Activated B cell treated with CpG ODN at 0.5 μM for 24 hours (primary cell): ENCODE data around the gene SOX18. TPM values are rescaled to one million over a fixed set of nuclear protein-coding genes. Genes with fewer than 3 reads are reported as not detected.

Source experiments
- ATAC-seq: fragments of 200-7000 bp; cut with Tn5 transposase; one replicate; pipeline ENCODE4 v1.10.0; 2021; ENCODE audit warnings: low read depth, mild to moderate bottlenecking, moderate library complexity
- CTCF ChIA-PET: fragments of 350-600 bp; sonication (Branson Sonifier 250); formaldehyde crosslinking; loops from one replicate; lab custom pipeline; 2021; ENCODE audit warnings: antibody characterized with exemption; lab: Charles Lee
- POLR2A ChIA-PET: fragments of 350-600 bp; sonication (Branson Sonifier 250); formaldehyde crosslinking; loops from one replicate; lab custom pipeline; 2021; ENCODE audit warnings: antibody characterized with exemption; lab: Charles Lee
- DNase-seq: peaks from one replicate; pipeline ENCODE4 v3.0.0; 2022
- H3K27ac Mint-ChIP-seq: one replicate; pipeline ENCODE4 v1.8.0; 2020; ENCODE audit warnings: mixed read lengths
- H3K27me3 Mint-ChIP-seq: one replicate; pipeline ENCODE4 v1.8.0; 2021; ENCODE audit warnings: mixed read lengths
- H3K36me3 Mint-ChIP-seq: one replicate; pipeline ENCODE4 v1.8.0; 2021; ENCODE audit warnings: low read depth, mixed read lengths
- H3K4me1 Mint-ChIP-seq: one replicate; pipeline ENCODE4 v1.8.0; 2021; ENCODE audit warnings: mixed read lengths
- H3K4me3 Mint-ChIP-seq: one replicate; pipeline ENCODE4 v1.8.0; 2020; ENCODE audit warnings: mild to moderate bottlenecking, mixed read lengths
- H3K9me3 Mint-ChIP-seq: one replicate; pipeline ENCODE4 v1.8.0; 2020; ENCODE audit warnings: mixed read lengths
- intact Hi-C: fragments of 100-400 bp; cut with micrococcal nuclease; formaldehyde crosslinking; loops from one replicate; pipeline ENCODE4 v1.15.1; 2024
- total RNA-seq: library from RNA; stranded (reverse); gene quantifications from 2 replicates; pipeline ENCODE4 v1.2.3, GENCODE V29; 2022
- TF ChIP-seq, protein P1 (sequence below): fragments of 200-600 bp; IDR thresholded peaks from one replicate; pipeline ENCODE4 v1.8.0; 2022; ENCODE audit warnings: antibody characterized with exemption, mild to moderate bottlenecking

SOX18 gene
- total RNA-seq, 1 donor from 2014 or later = not detected

DNA sequence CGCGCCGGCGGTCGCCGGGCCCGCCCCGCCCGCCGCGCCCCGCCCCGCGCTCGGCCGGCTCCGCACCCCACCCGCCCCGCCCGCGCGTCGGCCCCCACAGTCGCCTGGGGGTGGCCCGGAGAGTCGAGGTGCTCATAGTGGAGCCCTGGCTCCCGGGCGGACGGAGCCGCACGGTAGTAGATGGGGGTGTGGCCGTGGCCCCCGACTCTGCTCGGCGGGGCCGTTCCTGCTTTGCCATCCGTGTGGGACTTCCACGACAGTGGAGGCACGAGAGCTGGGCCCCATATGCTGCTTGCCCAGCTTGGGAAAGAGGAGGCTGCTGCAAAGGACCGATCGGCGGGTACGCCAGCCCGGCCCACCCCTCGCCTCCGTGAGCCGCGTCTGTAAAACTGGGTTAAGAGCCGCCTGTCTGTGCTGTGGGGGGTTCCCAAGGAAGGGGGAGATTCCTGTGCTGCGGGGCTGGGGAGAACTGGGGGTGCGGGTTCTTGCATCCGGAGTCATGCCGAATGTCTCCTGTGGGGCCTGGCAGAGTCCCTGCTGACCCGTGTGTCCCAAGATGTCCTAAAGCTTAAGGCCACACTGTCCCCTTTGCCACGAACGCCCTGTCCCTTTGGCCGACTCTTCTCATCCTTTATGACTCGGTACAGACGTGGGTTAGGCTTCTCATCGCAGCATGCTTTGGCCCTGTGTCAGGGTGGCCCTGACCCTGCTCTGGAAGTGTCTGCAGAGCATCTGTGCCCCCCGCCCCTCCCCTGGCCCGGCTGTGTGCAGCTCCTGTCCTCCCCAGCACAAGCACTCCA, 30.8 kb upstream of the SOX18 start, which contains the start of gene OPRL1:
TSS of gene OPRL1 (plus strand) at position 70 of the 800 bp plus-strand sequence. CDS start 12,639 bp downstream, outside the sequence.
- intact Hi-C loops = no loop called here
- ATAC-seq = peak; percentile 0
- H3K4me3 Mint-ChIP-seq = peak within 1 kb of the TSS; percentile 87
- peaks cover 68% of the 10 kb centered on the region for H3K4me1 Mint-ChIP-seq
- ChIA-PET POLR2A (interaction anchor here (0.7 to 8.1 kb wide), 17 partner anchors 13 to 559 kb away, joined by 3 to 77 read pairs (median 6); partner anchors contain the start of genes NPBWR2, PPDPF, PRPF6 and SAMD10), CTCF (interaction anchor here (0.8 to 7.5 kb wide), 3 partner anchors 22 to 107 kb away, joined by 3 to 80 read pairs (median 5); no protein-coding TSS in a partner anchor)
- H3K9me3 Mint-ChIP-seq = no peaks in the 10 kb centered on the region
- TF ChIP-seq, protein P1, sequence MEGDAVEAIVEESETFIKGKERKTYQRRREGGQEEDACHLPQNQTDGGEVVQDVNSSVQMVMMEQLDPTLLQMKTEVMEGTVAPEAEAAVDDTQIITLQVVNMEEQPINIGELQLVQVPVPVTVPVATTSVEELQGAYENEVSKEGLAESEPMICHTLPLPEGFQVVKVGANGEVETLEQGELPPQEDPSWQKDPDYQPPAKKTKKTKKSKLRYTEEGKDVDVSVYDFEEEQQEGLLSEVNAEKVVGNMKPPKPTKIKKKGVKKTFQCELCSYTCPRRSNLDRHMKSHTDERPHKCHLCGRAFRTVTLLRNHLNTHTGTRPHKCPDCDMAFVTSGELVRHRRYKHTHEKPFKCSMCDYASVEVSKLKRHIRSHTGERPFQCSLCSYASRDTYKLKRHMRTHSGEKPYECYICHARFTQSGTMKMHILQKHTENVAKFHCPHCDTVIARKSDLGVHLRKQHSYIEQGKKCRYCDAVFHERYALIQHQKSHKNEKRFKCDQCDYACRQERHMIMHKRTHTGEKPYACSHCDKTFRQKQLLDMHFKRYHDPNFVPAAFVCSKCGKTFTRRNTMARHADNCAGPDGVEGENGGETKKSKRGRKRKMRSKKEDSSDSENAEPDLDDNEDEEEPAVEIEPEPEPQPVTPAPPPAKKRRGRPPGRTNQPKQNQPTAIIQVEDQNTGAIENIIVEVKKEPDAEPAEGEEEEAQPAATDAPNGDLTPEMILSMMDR = no peak
- peaks cover 13% of the 10 kb centered on the region for H3K36me3 Mint-ChIP-seq
- no peak for DNase-seq
- peaks cover 4% of the 10 kb centered on the region for H3K27me3 Mint-ChIP-seq
- H3K27ac Mint-ChIP-seq = peak within 1 kb of the TSS; percentile 89

DNA sequence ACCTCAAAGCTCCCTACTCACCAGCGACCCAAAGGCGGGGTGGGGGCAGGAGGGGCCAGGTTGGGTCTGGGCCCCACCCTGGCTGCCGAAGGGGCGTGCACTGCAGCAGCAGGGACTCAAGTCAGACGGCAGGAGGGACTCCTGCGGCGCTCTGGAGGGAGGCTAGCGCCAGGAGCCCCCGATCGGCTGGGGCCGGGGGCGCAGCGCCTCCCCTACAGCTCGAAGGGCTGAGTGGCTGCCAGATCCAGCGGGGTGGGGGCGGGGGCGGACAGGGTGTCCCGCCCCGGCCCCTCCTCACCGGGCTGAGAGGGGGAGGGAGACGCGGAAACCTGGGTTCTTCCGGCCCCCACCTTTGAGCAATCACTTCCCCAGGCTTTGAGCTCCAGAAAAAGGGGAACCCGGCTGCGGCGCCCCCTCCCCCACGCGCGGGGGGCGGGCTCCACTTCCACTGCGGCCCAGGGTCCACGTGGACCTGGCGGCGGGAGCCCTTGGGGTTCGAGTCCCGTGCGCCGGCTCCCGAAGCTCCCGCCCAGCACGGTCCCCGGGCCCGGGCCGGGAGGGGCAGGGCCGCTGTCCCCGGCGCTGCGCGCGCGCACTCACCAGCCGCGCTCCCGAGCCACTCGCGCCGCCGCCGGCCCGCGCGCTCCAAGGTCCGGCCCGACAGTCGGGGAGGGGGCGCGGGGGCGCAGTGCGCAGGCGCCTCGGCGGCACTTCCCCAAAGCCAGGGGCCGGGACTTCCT, 30.0 kb upstream of the SOX18 start, which contains the start of gene RGS19:
TSS of gene RGS19 (minus strand) at position 246 of the 740 bp plus-strand sequence. CDS start 2,632 bp downstream, outside the sequence.
- intact Hi-C loops = loop anchor here (1.0 to 5.0 kb wide), 2 partner anchors 21 to 97 kb away; partner anchors contain the start of gene PRPF6
- Mint-ChIP-seq H3K4me1 (peaks cover 68% of the 10 kb centered on the region), H3K27me3 (peaks cover 3% of the 10 kb centered on the region), H3K36me3 (peaks cover 20% of the 10 kb centered on the region), H3K9me3 (no peaks in the 10 kb centered on the region), H3K4me3 (peak within 1 kb of the TSS; percentile 87), H3K27ac (peak within 1 kb of the TSS; percentile 89)
- TF ChIP-seq, protein P1 = no peak
- peak; percentile 49 for ATAC-seq
- POLR2A ChIA-PET = interaction anchor here (0.6 to 8.1 kb wide), 19 partner anchors 13 to 559 kb away, joined by 3 to 77 read pairs (median 6); partner anchors contain the start of genes LIME1, NPBWR2, PCMTD2 and PPDPF
- CTCF ChIA-PET = interaction anchor here (0.8 to 7.5 kb wide), 4 partner anchors 10 to 106 kb away, joined by 3 to 80 read pairs (median 3); partner anchors contain the start of gene TCEA2
- DNase-seq = peak; percentile 86

GRCh38 chr20:64078934-64079272, 29.5 kb upstream of the SOX18 start:
- intact Hi-C loops = loop anchor here (1.0 to 5.0 kb wide), 3 partner anchors 16 to 97 kb away; partner anchors contain the start of genes PRPF6 and TCEA2
- DNase-seq = no peak
- TF ChIP-seq, protein P1 = no peak
- Mint-ChIP-seq H3K27ac (peak overlapping the region; percentile 89), H3K9me3 (no peaks in the 10 kb centered on the region), H3K36me3 (peaks cover 25% of the 10 kb centered on the region), H3K4me1 (peaks cover 66% of the 10 kb centered on the region), H3K4me3 (peak overlapping the region; percentile 87), H3K27me3 (no peaks in the 10 kb centered on the region)
- ATAC-seq = no peak
- POLR2A ChIA-PET = interaction anchor here (0.6 to 8.1 kb wide), 16 partner anchors 12 to 558 kb away, joined by 3 to 77 read pairs (median 6); partner anchors contain the start of genes LIME1, NPBWR2, PCMTD2 and PPDPF
- CTCF ChIA-PET = interaction anchor here (0.8 to 7.5 kb wide), 3 partner anchors 9 to 42 kb away, joined by 3 to 80 read pairs (median 3); partner anchors contain the start of gene TCEA2

DNA sequence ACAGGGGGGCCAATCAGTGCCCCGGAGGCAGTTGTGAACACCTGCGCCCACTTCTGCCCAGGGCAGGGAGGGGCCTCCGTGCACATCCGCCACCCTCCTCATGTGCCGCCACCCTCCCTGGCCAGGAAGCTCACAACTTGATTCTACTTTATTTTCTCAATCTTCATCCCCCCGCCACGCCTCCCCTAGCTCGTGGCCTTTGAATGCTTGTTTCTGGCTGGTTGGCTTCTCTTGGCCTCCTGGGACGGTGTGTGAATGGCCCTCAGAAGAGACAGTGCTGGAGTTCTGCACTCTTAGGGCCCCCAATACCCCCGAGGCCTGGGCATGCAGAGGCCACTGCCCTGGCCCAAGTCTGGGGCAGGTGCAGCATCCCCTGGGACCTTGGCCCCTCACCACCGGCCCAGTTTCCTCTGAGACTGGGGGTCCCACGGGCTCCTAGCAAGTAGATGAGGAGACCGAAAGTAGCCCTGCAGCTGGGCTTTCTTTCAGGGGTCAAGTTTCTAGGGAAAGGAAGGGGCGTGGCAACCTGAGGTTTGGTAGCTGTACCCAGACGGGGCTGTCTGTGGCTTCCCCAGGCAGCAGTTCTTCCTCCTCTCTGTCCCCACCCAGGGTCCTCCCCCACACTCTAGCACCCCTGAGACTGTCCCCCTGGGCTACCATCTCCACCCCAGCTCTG, 28.6 kb upstream of the SOX18 start:
- ATAC-seq (peak; percentile 49), DNase-seq (peak; percentile 63)
- TF ChIP-seq, protein P1 = no peak
- H3K27ac Mint-ChIP-seq = peak overlapping the region; percentile 89
- intact Hi-C loops = loop anchor here (1.0 to 5.0 kb wide), 2 partner anchors 15 to 96 kb away; partner anchors contain the start of genes PRPF6 and TCEA2
- H3K4me1 Mint-ChIP-seq = peaks cover 66% of the 10 kb centered on the region
- ChIA-PET POLR2A (interaction anchor here (0.6 to 8.1 kb wide), 11 partner anchors 12 to 558 kb away, joined by 3 to 77 read pairs (median 8); partner anchors contain the start of genes NPBWR2, PPDPF, PRPF6 and SAMD10), CTCF (interaction anchor here (0.9 to 2.8 kb wide), 4 partner anchors 12 to 97 kb away, joined by 3 to 13 read pairs (median 6); partner anchors contain the start of gene PRPF6)
- no peaks in the 10 kb centered on the region for H3K27me3 Mint-ChIP-seq
- H3K9me3 Mint-ChIP-seq = no peaks in the 10 kb centered on the region
- H3K4me3 Mint-ChIP-seq = peak overlapping the region; percentile 87
- peaks cover 33% of the 10 kb centered on the region for H3K36me3 Mint-ChIP-seq
